Left ventricle myocardium superior (tissue), 1 donor: ENCODE data around the gene ABCD4. TPM values are rescaled to one million over a fixed set of nuclear protein-coding genes. Genes with fewer than 3 reads are reported as not detected.
A peak's percentile ranks its signal among the peaks of the same experiment; 100 is the strongest.

Source experiments
- ATAC-seq: fragments of 200-7000 bp; cut with Tn5 transposase; one replicate; pipeline ENCODE4 v1.9.1; 2020; ENCODE audit warnings: mild to moderate bottlenecking, moderate library complexity
- DNase-seq: peaks from one replicate; pipeline ENCODE4 v3.0.0-alpha.2; 2020
- intact Hi-C: fragments of 100-400 bp; cut with micrococcal nuclease; formaldehyde crosslinking; loops from one replicate; pipeline ENCODE4 v1.11.0; 2022
- total RNA-seq: library from RNA; stranded (reverse); fragmentation: NEBNext Ultra II Directional; extraction: Animal tissue kit (Norgen Biotek cat#: 25700); gene quantifications from one replicate; pipeline ENCODE4 v1.2.1, GENCODE V29; 2021
- donor health status: DM: no; HTN: yes; CAD: no; lungs with severe emphysema.

The ABCD4 gene
- total RNA-seq, 1 donor from 2014 or later, result 25.2 TPM

DNA sequence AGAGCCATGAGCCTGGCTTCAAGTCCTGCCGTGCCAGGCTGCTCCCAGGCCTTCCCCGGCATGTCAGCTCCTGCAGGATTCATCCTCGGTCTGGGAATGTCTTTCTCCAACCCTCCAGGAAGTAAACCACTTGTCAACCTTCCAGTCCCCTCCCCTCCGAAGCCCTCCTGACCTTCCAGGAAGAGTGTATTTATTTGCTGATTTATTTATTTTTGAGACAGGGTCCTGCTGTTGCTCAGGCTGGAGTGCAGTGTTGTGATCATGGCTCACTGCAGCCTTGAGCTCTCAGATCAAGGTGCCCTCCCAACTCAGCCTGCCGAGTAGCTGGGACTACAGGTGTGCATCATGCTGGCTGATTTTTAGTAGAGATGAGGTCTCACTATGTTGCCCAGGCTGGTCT, 38.8 kb downstream of the ABCD4 start:
- intact Hi-C loops, result no loop called here
- DNase-seq, result peak; percentile 1
- no peak for ATAC-seq

- intact Hi-C loops, result no loop called here
- ATAC-seq (no peak), DNase-seq (no peak)
Observed at GRCh38 chr14:74263181-74263580, 39.6 kb downstream of the ABCD4 start.

GRCh38 chr14:74262076-74262475, 40.7 kb downstream of the ABCD4 start:
- no peak for ATAC-seq
- intact Hi-C loops, result no loop called here
- peak; percentile 0 for DNase-seq

GRCh38 chr14:74261288-74261687, 41.4 kb downstream of the ABCD4 start:
- intact Hi-C loops, result no loop called here
- peak; percentile 14 for DNase-seq
- no peak for ATAC-seq

DNA sequence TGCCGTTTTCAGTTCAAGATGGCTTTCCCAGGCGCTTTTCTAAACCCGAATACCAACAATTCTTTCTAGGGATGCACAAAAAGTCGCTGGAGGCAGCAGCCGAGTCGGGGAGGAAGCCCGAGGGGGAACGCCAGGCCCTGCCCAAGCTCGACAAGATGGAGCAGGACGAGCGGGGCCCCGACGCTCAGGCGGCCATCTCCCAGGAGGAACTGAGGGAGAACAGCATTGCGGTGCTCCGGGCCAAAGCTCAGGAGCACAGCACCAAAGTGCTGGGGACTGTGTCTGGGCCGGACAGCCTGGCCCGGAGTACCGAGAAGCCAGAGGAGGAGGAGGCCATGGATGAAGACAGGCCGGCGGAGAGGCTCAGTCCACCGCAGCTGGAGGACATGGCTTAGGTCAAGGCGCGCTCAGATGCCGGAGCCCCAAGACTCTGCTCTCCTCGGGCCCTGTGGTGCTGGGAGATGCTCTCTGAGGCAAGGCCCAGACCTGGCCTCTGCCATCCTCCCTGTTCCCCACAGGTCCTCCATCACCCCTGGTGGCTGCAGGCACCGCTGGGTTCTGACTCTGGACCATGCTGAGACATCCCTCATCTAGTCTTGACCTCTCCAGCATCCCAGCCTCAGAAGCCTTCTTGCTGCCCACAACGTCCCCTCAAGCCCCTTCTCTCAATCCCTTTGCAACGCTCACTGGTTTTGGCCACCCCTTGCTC, 42.1 kb downstream of the ABCD4 start:
- DNase-seq, result peak; percentile 13
- no peak for ATAC-seq
- intact Hi-C loops, result no loop called here

DNA sequence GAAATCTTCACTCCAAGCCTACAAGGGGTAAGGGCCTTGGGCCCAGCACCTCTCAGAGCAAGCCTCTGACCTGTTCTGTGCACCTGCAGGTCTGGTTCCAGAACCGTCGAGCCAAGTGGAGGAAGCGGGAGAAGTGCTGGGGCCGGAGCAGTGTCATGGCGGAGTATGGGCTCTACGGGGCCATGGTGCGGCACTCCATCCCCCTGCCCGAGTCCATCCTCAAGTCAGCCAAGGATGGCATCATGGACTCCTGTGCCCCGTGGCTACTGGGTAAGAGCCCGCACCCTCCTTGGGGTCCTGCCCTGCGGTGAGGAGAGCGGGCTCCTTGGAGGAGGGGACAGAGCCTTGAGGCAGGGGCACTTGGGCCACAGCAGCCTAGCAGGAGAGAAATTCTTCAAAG, 43.2 kb downstream of the ABCD4 start:
- ATAC-seq, result no peak
- DNase-seq, result peak; percentile 17
- intact Hi-C loops, result no loop called here

DNA sequence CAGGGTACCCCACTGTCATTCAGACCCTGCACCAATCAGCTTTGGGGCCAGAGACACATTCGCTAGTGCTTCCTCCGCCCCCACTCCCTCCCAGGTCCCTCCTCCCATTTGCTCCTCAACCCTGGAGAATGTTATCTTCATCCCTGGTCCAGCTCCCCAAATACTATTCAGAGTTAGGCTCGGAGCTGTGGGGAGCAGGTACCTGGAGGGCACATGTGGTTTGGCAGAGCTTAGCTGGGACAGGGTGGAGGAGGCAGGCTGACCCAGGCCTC, 44.0 kb downstream of the ABCD4 start:
- DNase-seq, result peak; percentile 15
- intact Hi-C loops, result no loop called here
- ATAC-seq, result no peak

- DNase-seq, result peak; percentile 32
- intact Hi-C loops, result no loop called here
- peak; percentile 13 for ATAC-seq
Observed at GRCh38 chr14:74257941-74258763, 44.6 kb downstream of the ABCD4 start.

GRCh38 chr14:74257078-74257940, 45.4 kb downstream of the ABCD4 start:
- DNase-seq (peak; percentile 67), ATAC-seq (peak; percentile 91)
- intact Hi-C loops, result no loop called here

- DNase-seq, result no peak
- intact Hi-C loops, result no loop called here
- no peak for ATAC-seq
Observed at GRCh38 chr14:74255281-74255680, 47.5 kb downstream of the ABCD4 start.

DNA sequence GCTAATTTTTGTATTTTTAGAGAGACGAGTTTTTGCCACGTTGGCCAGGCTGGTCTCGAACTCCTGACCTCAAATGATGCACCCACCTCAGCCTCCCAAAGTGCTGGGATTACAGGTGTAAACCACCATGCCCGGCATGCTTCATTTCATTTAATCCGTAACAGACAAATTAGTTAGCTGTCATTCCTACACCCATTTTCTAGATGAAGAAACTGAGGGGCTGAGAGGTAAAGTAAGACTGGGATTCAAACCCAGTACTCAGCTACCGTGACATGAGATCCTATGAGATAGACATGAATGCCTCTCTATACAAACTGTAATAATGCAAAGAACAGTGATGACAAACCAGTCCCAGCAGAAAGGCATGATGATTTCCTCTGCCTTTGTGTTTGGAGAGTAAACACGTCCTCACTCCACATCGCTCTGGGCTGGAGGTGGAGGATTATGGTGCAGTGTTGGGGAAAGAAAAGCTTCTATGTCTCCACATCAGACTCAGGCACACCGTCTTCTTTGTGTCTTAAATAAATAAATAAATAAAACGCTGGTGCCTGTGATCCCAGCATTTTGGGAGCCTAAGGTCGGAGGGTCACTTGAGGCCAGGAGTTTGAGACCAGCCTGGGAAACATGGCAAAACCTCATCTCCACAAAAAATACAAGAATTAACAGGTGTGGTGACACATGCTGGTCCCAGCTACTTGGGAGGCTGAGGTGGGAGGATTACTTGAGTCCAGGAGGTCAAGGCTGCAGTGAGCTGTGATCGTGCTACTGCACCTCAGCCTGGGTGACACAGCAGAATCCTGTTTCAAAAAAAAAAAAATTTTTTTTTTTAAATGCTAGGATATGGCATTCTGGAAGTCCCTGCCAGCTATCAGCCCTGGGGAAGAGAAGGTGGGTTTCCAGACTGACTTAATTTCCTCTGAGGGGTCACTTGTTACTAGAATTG, 53.0 kb downstream of the ABCD4 start:
- intact Hi-C loops, result loop anchor here (5.0 kb wide), 1 partner anchor 137 kb away; no protein-coding TSS in a partner anchor
- DNase-seq (no peak), ATAC-seq (no peak)

GRCh38 chr14:74248017-74248416, 54.7 kb downstream of the ABCD4 start:
- ATAC-seq, result no peak
- no peak for DNase-seq
- intact Hi-C loops, result no loop called here

- no peak for DNase-seq
- intact Hi-C loops, result no loop called here
Observed at GRCh38 chr14:74246542-74246941, 56.2 kb downstream of the ABCD4 start.

DNA sequence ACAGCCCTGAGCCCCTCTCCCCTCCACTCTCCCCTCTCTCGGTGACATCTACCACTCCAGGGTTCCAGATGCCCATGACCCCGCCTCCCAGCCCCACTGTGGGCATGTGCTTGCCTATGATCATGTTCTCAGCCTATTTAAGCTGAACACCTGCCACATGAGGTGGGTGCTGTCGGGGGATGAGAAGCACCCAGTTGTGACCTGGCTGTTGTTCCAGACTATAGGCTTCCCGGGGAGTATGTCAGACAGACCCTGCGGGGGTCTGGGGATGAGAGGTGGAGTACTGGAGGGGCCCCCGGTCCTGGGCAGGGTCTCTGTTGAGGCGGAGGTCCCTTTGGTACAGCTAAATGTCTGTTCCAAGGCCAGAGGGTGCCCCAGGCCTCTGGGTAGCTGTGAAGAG, 57.4 kb downstream of the ABCD4 start:
- no peak for DNase-seq
- ATAC-seq, result no peak
- intact Hi-C loops, result no loop called here

More at GRCh38 chr14:74246542-74246941, 56.2 kb downstream of the ABCD4 start:
- no peak for ATAC-seq

- DNase-seq (no peak), ATAC-seq (no peak)
- intact Hi-C loops, result no loop called here
Observed at GRCh38 chr14:74244115-74244514, 58.6 kb downstream of the ABCD4 start.

- intact Hi-C loops, result no loop called here
- no peak for DNase-seq
- ATAC-seq, result no peak
Observed at GRCh38 chr14:74243051-74243450, 59.7 kb downstream of the ABCD4 start.

DNA sequence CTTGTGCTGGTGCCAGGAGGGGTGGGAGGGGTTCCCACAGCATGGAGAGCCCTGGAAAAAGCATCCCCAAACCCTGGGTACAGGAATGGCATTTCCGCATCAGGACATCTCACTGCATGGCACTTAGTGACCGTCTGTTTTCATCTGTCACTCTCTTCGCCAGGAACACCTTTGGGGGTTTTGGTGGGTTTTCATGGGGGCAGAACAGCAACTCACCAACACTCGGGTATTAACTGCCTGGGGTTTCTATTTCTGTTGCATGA, 60.0 kb downstream of the ABCD4 start:
- ATAC-seq (no peak), DNase-seq (no peak)
- intact Hi-C loops, result no loop called here

- ATAC-seq (no peak), DNase-seq (no peak)
- intact Hi-C loops, result no loop called here
Observed at GRCh38 chr14:74242021-74242779, 60.5 kb downstream of the ABCD4 start.

DNA sequence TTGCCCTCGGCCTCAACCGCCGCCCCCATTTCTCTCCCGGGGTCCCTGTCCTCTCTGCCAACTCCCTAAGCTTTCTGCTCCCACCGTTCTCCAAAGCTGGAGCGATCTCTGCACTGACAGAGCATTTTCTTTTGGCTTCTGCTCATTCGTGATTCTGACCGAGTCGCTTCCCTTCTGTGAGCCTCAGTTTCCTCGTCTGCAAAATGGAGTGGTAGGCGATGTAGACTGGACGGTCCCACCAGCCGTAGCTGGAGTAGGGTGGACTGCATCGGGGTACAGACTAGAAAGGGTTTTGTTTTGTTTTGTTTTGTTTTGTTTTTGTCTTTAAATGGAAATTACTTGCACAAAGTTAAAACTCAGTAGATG, 61.1 kb downstream of the ABCD4 start:
- ATAC-seq (no peak), DNase-seq (no peak)
- intact Hi-C loops, result no loop called here
